ENCODE data around the gene CPEB3. TPM values are rescaled to one million over a fixed set of nuclear protein-coding genes. Genes with fewer than 3 reads are reported as not detected.
"Not testable (repeated sequence)": the region's sequence is repeated elsewhere in the genome, so short reads cannot be mapped to it uniquely, and the experiment has no call there.

The CPEB3 gene
- total RNA-seq, 1 experiment from 2014 or later, result 0.62 TPM

- H3K36me3 ChIP-seq (replicated peaks; ENCODE audit: control insufficient read depth, insufficient read depth, low read length), result no peaks in the 10 kb centered on the region
- H3K27me3 ChIP-seq (ENCODE audit: control insufficient read depth, insufficient read depth, low read length), result no peaks in the 10 kb centered on the region
- DNase-seq, result no peak
- no peak overlapping the region for H3K4me3 ChIP-seq (ENCODE audit: insufficient read depth, low read depth, low read length)
Observed at GRCh38 chr10:92124616-92125143, 166.2 kb downstream of the CPEB3 start.

GRCh38 chr10:92124020-92124419 lies 166.9 kb downstream of the CPEB3 start:
- Histone ChIP-seq H3K36me3 (replicated peaks; ENCODE audit: control insufficient read depth, insufficient read depth, low read length) (no peaks in the 10 kb centered on the region), H3K27me3 (ENCODE audit: control insufficient read depth, insufficient read depth, low read length) (no peaks in the 10 kb centered on the region), H3K4me3 (ENCODE audit: insufficient read depth, low read depth, low read length) (no peak overlapping the region)
- DNase-seq, result no peak

- Histone ChIP-seq H3K27me3 (ENCODE audit: control insufficient read depth, insufficient read depth, low read length) (no peaks in the 10 kb centered on the region), H3K4me3 (ENCODE audit: insufficient read depth, low read depth, low read length) (no peak overlapping the region), H3K36me3 (replicated peaks; ENCODE audit: control insufficient read depth, insufficient read depth, low read length) (no peaks in the 10 kb centered on the region)
- no peak for DNase-seq
Observed at GRCh38 chr10:92122941-92123450, 167.9 kb downstream of the CPEB3 start.

DNA sequence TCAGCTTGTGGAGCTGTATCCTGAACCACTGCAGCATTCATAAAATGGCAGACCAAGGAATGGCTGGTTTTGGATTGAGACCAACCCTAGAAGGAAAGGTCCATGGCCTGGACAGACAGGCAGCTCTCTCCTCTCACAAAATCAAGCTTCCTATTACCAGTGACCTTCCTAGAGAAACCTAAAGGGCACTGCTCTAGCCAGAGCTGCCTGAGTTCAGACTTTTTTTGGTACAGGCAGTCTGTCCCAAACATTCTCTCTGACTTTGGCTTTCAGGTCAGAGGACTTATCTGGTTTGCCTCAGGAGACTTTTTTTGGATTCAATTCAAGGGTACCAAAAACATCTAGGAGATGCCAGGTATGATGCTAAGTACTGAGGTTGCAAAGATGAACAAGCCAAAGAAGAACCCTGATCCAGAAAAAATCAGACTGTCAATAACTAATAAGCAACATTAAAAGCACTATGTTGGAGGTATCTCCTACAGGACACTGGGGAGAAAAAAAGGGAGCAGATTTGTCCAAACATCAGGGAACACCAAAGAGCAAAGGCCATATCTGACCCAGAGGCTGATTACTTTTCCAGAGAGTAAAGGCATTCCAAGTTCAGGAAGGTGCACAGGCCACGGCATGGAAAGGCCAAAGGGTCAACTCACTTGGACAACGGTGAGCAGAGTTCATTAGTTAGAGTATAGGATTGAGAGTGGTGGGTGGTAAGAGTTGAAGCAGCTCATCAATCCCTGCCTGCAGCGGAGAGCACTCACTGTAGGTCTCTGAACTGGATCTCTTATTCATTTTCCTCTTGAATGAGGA lies 169.0 kb downstream of the CPEB3 start:
- DNase-seq, result no peak
- Histone ChIP-seq H3K27me3 (ENCODE audit: control insufficient read depth, insufficient read depth, low read length) (no peaks in the 10 kb centered on the region), H3K36me3 (replicated peaks; ENCODE audit: control insufficient read depth, insufficient read depth, low read length) (no peaks in the 10 kb centered on the region), H3K4me3 (ENCODE audit: insufficient read depth, low read depth, low read length) (no peak overlapping the region)

GRCh38 chr10:92119340-92119739 lies 171.5 kb downstream of the CPEB3 start:
- DNase-seq, result no peak
- no peaks in the 10 kb centered on the region for H3K36me3 ChIP-seq (replicated peaks; ENCODE audit: control insufficient read depth, insufficient read depth, low read length)
- H3K27me3 ChIP-seq (ENCODE audit: control insufficient read depth, insufficient read depth, low read length), result no peaks in the 10 kb centered on the region
- no peak overlapping the region for H3K4me3 ChIP-seq (ENCODE audit: insufficient read depth, low read depth, low read length)

DNA sequence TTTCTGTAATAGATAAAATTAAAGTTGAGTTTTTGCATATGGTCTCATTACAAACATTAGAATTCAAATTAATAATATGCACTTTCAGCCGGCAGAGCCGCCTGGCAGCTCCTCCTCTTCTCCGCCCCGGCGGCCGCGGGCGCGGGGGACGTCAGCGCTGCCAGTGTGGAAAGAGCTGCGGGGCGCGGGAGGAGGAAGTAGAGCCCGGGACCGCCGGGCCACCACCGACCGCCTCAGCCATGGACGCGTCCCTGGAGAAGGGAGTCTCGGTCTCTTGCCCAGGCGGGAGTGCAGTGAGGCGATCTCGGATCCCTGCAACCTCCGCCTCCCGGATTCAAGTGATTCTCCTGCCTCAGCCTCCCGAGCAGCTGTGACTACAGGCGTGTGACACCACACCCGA lies 176.0 kb downstream of the CPEB3 start:
- not testable (repeated sequence) for DNase-seq; H3K4me3 ChIP-seq (ENCODE audit: insufficient read depth, low read depth, low read length); H3K27me3 ChIP-seq (ENCODE audit: control insufficient read depth, insufficient read depth, low read length); H3K36me3 ChIP-seq (replicated peaks; ENCODE audit: control insufficient read depth, insufficient read depth, low read length)

DNA sequence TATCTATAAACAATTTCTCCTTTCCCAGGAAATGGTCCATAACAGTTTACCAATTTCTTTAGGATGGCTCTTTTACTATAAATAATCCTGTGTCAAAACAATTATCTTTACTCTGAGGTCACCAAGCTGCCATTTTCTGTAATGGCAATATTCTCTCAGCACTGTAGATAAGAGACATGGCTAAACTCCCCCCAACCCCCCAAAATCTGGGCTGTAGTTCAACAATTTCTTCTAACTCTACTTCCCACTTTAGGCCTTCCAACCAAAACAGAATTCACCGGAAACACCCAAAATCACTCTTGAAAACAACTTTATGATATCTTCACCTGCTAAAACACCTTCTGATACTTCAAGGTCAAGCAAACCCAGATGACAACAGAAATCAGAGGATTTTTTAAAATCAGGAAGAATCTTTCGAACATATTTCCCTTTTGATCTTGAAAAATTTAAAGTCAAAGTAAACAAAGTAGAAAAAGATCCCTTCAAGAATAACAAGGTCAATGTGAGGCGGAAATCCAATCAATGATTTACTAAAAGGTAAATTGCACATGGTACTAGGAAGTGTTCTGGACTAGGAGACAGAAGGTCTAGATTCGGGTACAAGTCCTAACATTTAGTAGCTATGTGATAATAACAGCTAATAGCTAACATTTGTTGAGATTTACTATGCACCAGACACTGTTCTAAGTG lies 176.8 kb downstream of the CPEB3 start:
- no peak for DNase-seq
- H3K27me3 ChIP-seq (ENCODE audit: control insufficient read depth, insufficient read depth, low read length), result no peaks in the 10 kb centered on the region
- no peaks in the 10 kb centered on the region for H3K36me3 ChIP-seq (replicated peaks; ENCODE audit: control insufficient read depth, insufficient read depth, low read length)
- no peak overlapping the region for H3K4me3 ChIP-seq (ENCODE audit: insufficient read depth, low read depth, low read length)

DNA sequence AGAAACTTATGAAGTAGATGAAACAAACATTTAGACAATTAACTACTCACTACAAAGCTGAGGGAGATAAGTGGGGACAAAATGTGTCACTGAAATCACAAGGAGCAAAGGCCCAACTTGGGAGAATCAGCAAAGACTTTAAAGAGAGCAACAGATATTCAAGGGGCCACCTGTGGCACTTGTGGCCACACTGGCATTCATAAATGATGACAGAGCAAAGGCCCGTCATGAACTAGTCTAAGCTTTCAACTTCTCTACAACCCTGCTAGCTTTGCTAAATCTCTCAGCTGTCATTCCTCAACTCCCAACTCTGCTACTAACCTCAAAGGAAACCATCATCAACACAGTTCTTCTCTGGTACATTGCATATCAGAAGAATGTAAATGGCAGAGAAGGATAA lies 178.4 kb downstream of the CPEB3 start:
- DNase-seq, result no peak
- H3K36me3 ChIP-seq (replicated peaks; ENCODE audit: control insufficient read depth, insufficient read depth, low read length), result no peaks in the 10 kb centered on the region
- H3K4me3 ChIP-seq (ENCODE audit: insufficient read depth, low read depth, low read length), result no peak overlapping the region
- H3K27me3 ChIP-seq (ENCODE audit: control insufficient read depth, insufficient read depth, low read length), result no peaks in the 10 kb centered on the region

GRCh38 chr10:92111336-92111939 lies 179.4 kb downstream of the CPEB3 start:
- H3K27me3 ChIP-seq (ENCODE audit: control insufficient read depth, insufficient read depth, low read length), result no peaks in the 10 kb centered on the region
- no peaks in the 10 kb centered on the region for H3K36me3 ChIP-seq (replicated peaks; ENCODE audit: control insufficient read depth, insufficient read depth, low read length)
- H3K4me3 ChIP-seq (ENCODE audit: insufficient read depth, low read depth, low read length), result no peak overlapping the region
- DNase-seq, result no peak

DNA sequence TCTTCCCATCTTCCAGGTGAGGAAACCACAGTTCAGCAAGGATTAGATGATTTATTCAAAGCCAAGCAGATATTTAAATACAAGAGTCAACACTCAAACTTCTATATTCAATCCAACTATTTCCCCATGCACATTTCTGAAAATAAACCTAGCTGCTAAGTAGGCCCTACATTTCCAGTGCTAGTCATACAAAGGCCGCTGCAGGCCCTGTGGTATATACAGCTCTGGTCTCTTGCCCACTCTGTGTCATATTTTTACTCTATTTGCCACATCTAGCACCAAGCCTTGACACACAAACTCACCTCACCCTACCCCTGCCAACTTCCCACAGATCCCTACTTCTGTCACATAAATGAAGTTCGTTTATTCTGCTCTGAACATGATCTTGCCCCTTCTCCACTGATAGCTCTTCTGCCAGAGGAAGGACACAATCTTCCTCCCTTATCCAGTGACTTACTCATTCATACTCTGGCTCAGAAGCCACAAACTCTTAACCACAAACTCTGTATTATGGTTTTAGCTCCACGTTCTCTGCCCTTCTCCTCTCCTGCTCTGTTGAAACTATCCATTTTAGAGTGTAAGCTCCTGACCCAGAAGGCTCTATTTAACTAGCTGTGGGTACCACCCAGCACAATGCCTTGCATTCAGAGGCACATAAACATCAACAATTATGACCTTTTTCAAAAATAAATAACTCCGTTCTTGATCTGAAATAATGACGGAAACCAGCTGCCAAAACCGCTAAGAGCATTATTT lies 180.7 kb downstream of the CPEB3 start:
- no peaks in the 10 kb centered on the region for H3K27me3 ChIP-seq (ENCODE audit: control insufficient read depth, insufficient read depth, low read length)
- H3K4me3 ChIP-seq (ENCODE audit: insufficient read depth, low read depth, low read length), result no peak overlapping the region
- no peaks in the 10 kb centered on the region for H3K36me3 ChIP-seq (replicated peaks; ENCODE audit: control insufficient read depth, insufficient read depth, low read length)
- DNase-seq, result no peak

GRCh38 chr10:92108747-92109146 lies 182.1 kb downstream of the CPEB3 start:
- no peak for DNase-seq
- Histone ChIP-seq H3K27me3 (ENCODE audit: control insufficient read depth, insufficient read depth, low read length) (no peaks in the 10 kb centered on the region), H3K36me3 (replicated peaks; ENCODE audit: control insufficient read depth, insufficient read depth, low read length) (no peaks in the 10 kb centered on the region), H3K4me3 (ENCODE audit: insufficient read depth, low read depth, low read length) (no peak overlapping the region)

DNA sequence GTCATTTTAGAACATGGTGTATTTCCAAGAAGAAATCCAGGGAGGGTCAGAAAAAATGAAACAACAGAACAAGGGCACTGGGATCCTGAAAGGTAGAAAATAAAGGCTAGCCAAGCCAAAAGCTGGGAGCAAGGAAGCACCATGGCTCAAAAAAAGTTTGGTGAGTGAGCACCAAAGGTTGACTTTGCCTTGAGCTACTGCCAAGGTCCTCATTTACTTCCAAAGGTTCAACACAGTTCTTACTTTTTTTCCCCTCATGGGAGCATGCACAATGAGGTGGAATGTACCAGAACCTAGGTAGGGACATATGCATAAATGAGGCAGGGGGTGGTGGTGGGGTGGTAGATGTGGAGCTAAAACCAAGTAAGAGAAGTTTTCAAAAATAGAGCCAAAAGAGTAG lies 182.8 kb downstream of the CPEB3 start:
- no peaks in the 10 kb centered on the region for H3K36me3 ChIP-seq (replicated peaks; ENCODE audit: control insufficient read depth, insufficient read depth, low read length)
- DNase-seq, result no peak
- no peaks in the 10 kb centered on the region for H3K27me3 ChIP-seq (ENCODE audit: control insufficient read depth, insufficient read depth, low read length)
- H3K4me3 ChIP-seq (ENCODE audit: insufficient read depth, low read depth, low read length), result no peak overlapping the region

DNA sequence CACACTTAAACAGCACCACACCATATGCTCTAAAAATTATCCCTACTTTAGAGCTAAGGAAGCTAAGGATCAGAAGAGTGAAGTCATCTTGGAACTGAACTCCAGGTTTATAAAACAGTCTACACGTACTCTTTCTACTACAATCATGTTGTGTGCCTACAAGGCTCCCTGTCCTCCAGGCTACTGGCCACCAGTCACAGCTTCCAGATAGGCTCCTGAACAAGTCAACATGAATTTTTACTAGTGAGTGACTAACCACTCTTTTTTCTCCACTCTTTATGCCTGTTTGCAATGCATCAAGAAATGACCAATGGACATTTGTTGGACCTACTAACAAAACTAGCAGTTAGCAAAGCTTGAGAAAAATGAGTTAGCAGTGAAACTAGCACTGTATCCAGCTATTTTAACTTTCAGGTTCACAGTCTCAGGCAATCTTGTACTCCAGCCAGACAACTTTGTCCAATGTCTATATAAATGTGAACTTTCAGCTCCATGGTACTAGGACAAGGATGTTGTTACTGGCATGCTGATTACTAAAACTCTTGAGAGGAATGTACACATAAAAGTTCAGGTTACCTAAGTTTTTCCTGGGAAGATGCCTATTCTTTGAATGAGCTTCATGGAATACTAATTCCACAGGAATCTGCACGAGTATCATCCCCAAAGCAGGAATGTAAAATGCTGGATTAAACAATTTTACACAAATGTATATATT lies 187.3 kb downstream of the CPEB3 start:
- DNase-seq, result no peak
- no peaks in the 10 kb centered on the region for H3K27me3 ChIP-seq (ENCODE audit: control insufficient read depth, insufficient read depth, low read length)
- no peaks in the 10 kb centered on the region for H3K36me3 ChIP-seq (replicated peaks; ENCODE audit: control insufficient read depth, insufficient read depth, low read length)
- no peak overlapping the region for H3K4me3 ChIP-seq (ENCODE audit: insufficient read depth, low read depth, low read length)
